OCI-LY3 (cell line): Measurements from ENCODE around the gene KCNAB3.

ENCODE experiments used
- CTCF ChIP-seq: fragments of 200-600, 300-600 bp; sonication (generic); IDR thresholded peaks from 2 replicates; pipeline ENCODE4 v1.5.1; 2014; ENCODE audit warnings: antibody characterized with exemption, low read length, low read depth
- EZH2phosphoT487 ChIP-seq: fragments of 200-600 bp; shearing (Covaris generic); IDR thresholded peaks from 2 replicates; pipeline ENCODE4 v1.6.1; 2018; ENCODE audit warnings: antibody characterized with exemption, mixed run types, low read depth

GRCh38 chr17:7929158-7930023 is at the start of gene KCNAB3:
- TF ChIP-seq CTCF (no peak), EZH2phosphoT487 (no peak)
